ENCODE results near the gene PMP22.

Gene PMP22

GRCh38 chr17:15265131-15265530, at the start of gene PMP22:
Gene PMP22 (minus strand): TSS chr17:15265326. CDS start chr17:15260727, 4,599 bp downstream.
- no peak for DNase-seq

GRCh38 chr17:15311996-15312395, 46.9 kb upstream of the PMP22 start:
- DNase-seq, result no peak

GRCh38 chr17:15309793-15310192, 44.7 kb upstream of the PMP22 start:
- DNase-seq, result no peak

- DNase-seq, result no peak
Measured at GRCh38 chr17:15309236-15309635, 44.1 kb upstream of the PMP22 start.

GRCh38 chr17:15308758-15309157, 43.6 kb upstream of the PMP22 start:
- DNase-seq, result no peak

GRCh38 chr17:15307710-15308111, 42.6 kb upstream of the PMP22 start:
- no peak for DNase-seq

- no peak for DNase-seq
Measured at GRCh38 chr17:15303851-15304250, 38.7 kb upstream of the PMP22 start.

GRCh38 chr17:15303268-15303667, 38.1 kb upstream of the PMP22 start:
- no peak for DNase-seq

- no peak for DNase-seq
Measured at GRCh38 chr17:15301845-15302244, 36.7 kb upstream of the PMP22 start.

GRCh38 chr17:15298176-15298575, 33.0 kb upstream of the PMP22 start:
- DNase-seq, result no peak

- DNase-seq, result no peak
Measured at GRCh38 chr17:15293558-15293957, 28.4 kb upstream of the PMP22 start.

- DNase-seq, result no peak
Measured at GRCh38 chr17:15291674-15292361, 26.7 kb upstream of the PMP22 start.

GRCh38 chr17:15290605-15291004, 25.5 kb upstream of the PMP22 start:
- no peak for DNase-seq

- DNase-seq, result no peak
Measured at GRCh38 chr17:15289285-15290183, 24.4 kb upstream of the PMP22 start.

GRCh38 chr17:15288859-15289258, 23.7 kb upstream of the PMP22 start:
- no peak for DNase-seq

GRCh38 chr17:15287538-15288267, 22.6 kb upstream of the PMP22 start:
- DNase-seq, result no peak

- DNase-seq, result no peak
Measured at GRCh38 chr17:15285466-15285865, 20.3 kb upstream of the PMP22 start.

- no peak for DNase-seq
Measured at GRCh38 chr17:15284537-15284936, 19.4 kb upstream of the PMP22 start.

- DNase-seq, result no peak
Measured at GRCh38 chr17:15284107-15284506, 19.0 kb upstream of the PMP22 start.

- DNase-seq, result no peak
Measured at GRCh38 chr17:15281909-15282308, 16.8 kb upstream of the PMP22 start.

- DNase-seq, result peak; percentile 40
Measured at GRCh38 chr17:15278924-15279477, 13.9 kb upstream of the PMP22 start.

GRCh38 chr17:15278380-15278779, 13.3 kb upstream of the PMP22 start:
- DNase-seq, result no peak

- no peak for DNase-seq
Measured at GRCh38 chr17:15274017-15274416, 8.9 kb upstream of the PMP22 start.
